GM21528 (cell line): Measurements from ENCODE around the gene SPEF2.
"Not testable (repeated sequence)": the region's sequence is repeated elsewhere in the genome, so short reads cannot be mapped to it uniquely, and the experiment has no call there.

Source experiments
- ATAC-seq: cut with Tn5 transposase; IDR thresholded peaks from one replicate; pipeline ENCODE4 v1.9.1; 2021; ENCODE audit warnings: mild to moderate bottlenecking, moderate library complexity; ENCODE audit not compliant: unreplicated experiment, low FRiP score

Gene SPEF2

GRCh38 chr5:35815089-35815936 is 197.7 kb downstream of the SPEF2 start:
- no peak for ATAC-seq

GRCh38 chr5:35816881-35817521 is 199.3 kb downstream of the SPEF2 start:
- no peak for ATAC-seq

- no peak for ATAC-seq
Measured at GRCh38 chr5:35819026-35819425, 201.4 kb downstream of the SPEF2 start.

GRCh38 chr5:35819668-35820067 is 202.0 kb downstream of the SPEF2 start:
- no peak for ATAC-seq

- ATAC-seq = no peak
Measured at GRCh38 chr5:35820735-35821134, 203.1 kb downstream of the SPEF2 start.

- no peak for ATAC-seq
Measured at GRCh38 chr5:35821513-35821912, 203.8 kb downstream of the SPEF2 start.

- no peak for ATAC-seq
Measured at GRCh38 chr5:35822511-35822910, 204.8 kb downstream of the SPEF2 start.

GRCh38 chr5:35823347-35824098 is 205.9 kb downstream of the SPEF2 start:
- no peak for ATAC-seq

- no peak for ATAC-seq
Measured at GRCh38 chr5:35826056-35826455, 208.4 kb downstream of the SPEF2 start.

GRCh38 chr5:35826554-35826953 is 208.9 kb downstream of the SPEF2 start:
- no peak for ATAC-seq

GRCh38 chr5:35828082-35828598 is 210.5 kb downstream of the SPEF2 start:
- no peak for ATAC-seq

GRCh38 chr5:35830587-35830986 is 212.9 kb downstream of the SPEF2 start:
- no peak for ATAC-seq

- no peak for ATAC-seq
Measured at GRCh38 chr5:35832762-35833161, 215.1 kb downstream of the SPEF2 start.

GRCh38 chr5:35833224-35833623 is 215.6 kb downstream of the SPEF2 start:
- ATAC-seq = no peak

GRCh38 chr5:35835796-35836742 is 218.4 kb downstream of the SPEF2 start:
- ATAC-seq = no peak

GRCh38 chr5:35838370-35839042 is 220.8 kb downstream of the SPEF2 start:
- no peak for ATAC-seq

- ATAC-seq = no peak
Measured at GRCh38 chr5:35842856-35843255, 225.2 kb downstream of the SPEF2 start.

- not testable (repeated sequence) for ATAC-seq
Measured at GRCh38 chr5:35845508-35845907, 227.8 kb downstream of the SPEF2 start.

GRCh38 chr5:35847491-35847890 is 229.8 kb downstream of the SPEF2 start:
- no peak for ATAC-seq
